SIG-M5 treated with dmso at 0.1 percent for 504 hours (cell line): ENCODE measurements around the gene LGI4.
"Not testable (repeated sequence)": the region's sequence is repeated elsewhere in the genome, so short reads cannot be mapped to it uniquely, and the experiment has no call there.

Experiments
- DNase-seq: peaks from one replicate; lab custom pipeline; 2025; ENCODE audit not compliant: unreplicated experiment; lab: John Stamatoyannopoulos, UW

The LGI4 gene

DNA sequence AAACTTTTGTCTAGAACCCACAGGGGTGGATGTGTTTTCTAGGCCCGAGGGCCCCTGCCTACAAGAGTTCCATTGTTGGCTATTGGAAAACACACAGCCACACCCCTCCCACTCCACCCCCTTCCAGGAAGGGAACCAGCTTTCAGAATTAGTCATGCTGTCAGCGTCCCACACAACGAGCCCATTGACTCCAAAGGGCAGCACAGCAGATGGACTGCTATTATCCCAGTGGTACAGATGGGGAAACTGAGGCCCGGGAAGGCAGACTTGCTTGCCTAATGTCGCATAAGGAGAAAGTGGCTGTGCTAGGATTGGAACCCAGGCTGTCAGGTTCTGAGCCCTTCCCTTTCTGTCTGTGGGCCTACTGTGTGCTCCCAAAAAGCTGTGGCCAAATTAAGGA lies 27.3 kb downstream of the LGI4 start:
- no peak for DNase-seq

- no peak for DNase-seq
Observed at GRCh38 chr19:35106898-35107541, 27.8 kb downstream of the LGI4 start.

- DNase-seq, result no peak
Observed at GRCh38 chr19:35106291-35106583, 28.6 kb downstream of the LGI4 start.

GRCh38 chr19:35105411-35106290 lies 29.2 kb downstream of the LGI4 start:
- DNase-seq, result no peak

- no peak for DNase-seq
Observed at GRCh38 chr19:35105047-35105410, 29.8 kb downstream of the LGI4 start.

GRCh38 chr19:35104361-35104760 lies 30.5 kb downstream of the LGI4 start:
- DNase-seq, result no peak

- not testable (repeated sequence) for DNase-seq
Observed at GRCh38 chr19:35103614-35104013, 31.2 kb downstream of the LGI4 start.

GRCh38 chr19:35101949-35102348 lies 32.9 kb downstream of the LGI4 start:
- not testable (repeated sequence) for DNase-seq

- no peak for DNase-seq
Observed at GRCh38 chr19:35100588-35101533, 34.0 kb downstream of the LGI4 start.

GRCh38 chr19:35099897-35100275 lies 35.0 kb downstream of the LGI4 start:
- no peak for DNase-seq

DNA sequence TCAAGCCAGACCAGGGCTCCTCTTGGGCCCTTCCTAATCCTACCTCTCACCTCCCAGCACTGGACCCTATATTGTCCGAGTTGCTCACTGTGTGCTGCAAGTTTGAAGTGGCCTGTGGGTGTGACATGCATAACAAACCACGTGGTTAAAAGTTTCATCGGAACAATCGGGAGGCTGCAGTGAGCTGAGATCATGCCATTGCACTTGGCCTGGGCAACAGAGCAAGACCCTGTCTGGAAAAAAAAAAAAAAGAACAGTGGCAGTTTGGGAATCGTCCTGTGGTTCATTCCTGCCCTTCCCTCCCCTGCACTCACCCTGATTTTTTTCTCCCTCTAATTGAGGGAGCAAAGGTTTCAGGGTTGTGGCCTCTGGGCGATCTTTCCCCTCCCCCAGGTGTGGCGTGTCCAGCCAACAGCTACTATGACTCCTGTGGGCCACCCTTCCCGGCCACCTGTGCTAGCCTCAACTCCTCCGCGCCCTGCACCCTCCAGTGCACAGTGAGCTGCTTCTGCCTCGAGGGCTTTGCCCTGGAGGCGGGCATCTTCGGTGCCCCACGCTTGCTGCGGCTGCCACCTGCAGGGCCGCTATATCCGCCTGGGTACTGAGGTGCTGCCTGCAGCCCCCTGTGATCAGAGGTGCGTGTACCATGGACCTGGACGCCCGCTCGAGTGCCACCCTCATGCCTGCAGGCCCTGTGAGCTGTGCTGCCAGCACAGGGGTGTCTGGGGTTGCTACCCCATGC lies 35.5 kb downstream of the LGI4 start:
- no peak for DNase-seq

DNA sequence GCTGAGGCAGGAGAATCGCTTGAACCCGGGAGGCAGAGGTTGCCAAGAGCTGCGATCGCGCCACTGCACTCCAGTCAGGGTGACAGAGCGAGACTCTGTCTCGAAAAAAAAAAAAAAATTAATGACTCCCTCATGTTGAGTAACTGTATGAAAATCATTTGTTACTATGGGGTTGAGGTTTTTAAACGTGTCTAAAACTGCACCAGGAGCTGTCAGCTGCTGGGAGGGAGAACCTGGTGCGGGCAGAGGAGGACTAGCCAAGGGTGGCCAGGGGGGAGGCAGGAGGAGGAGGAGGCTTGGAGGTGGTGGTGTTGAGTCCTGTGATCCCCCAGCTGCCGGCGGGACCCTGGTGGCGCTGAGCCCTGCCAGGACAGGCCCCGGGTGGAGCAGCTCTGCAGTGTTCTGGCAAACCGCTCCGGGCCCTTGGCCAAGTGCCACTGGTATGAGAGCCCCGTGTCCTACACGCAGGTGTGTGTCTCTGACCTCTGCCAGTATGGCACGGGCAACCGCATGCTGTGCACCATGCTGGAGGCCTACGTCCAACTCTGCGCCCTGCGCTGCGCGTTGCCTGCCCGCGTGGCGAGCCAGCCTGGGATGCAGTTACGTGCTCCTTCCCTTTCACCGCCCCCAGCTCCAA lies 36.3 kb downstream of the LGI4 start:
- DNase-seq, result no peak

DNA sequence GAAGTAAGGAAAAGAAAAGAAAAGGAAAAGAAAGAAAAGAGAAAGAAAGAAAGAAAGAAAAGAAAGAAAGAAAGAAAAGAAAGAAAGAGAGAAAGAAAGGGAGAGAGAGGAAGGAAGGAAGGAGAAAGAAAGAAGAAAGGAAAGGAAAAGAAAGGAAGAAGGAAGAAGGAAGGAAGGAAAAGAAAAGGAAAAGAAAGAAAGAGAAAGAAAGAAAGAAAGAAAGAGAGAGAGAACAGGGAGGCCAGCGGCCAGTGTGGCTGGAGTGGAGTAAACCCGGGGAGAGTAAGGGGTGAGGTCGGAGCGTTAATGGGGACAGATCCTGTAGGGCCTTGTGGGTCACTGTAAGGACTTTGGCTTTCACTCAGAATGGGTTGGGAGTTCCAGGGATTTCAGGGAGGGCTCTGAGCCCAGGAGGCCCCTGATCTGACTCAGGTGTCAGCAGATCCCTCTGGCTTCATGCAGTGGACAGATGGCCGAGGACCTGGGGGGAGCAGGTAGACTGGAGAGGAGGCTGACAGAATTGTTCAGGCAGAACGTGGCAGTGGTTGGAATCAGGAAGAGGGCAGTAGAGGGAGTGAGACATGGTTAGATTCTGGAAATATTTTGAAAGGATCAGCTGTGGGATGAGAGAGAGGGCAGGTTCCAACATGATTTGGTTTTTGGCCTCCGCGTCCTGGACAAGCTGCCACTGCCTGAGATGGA lies 39.0 kb downstream of the LGI4 start:
- DNase-seq, result no peak

- no peak for DNase-seq
Observed at GRCh38 chr19:35094656-35095055, 40.2 kb downstream of the LGI4 start.

- DNase-seq, result no peak
Observed at GRCh38 chr19:35093941-35094647, 40.8 kb downstream of the LGI4 start.

GRCh38 chr19:35093430-35093829 lies 41.4 kb downstream of the LGI4 start:
- DNase-seq, result no peak

GRCh38 chr19:35090506-35091214 lies 44.2 kb downstream of the LGI4 start:
- DNase-seq, result peak; percentile 39

DNA sequence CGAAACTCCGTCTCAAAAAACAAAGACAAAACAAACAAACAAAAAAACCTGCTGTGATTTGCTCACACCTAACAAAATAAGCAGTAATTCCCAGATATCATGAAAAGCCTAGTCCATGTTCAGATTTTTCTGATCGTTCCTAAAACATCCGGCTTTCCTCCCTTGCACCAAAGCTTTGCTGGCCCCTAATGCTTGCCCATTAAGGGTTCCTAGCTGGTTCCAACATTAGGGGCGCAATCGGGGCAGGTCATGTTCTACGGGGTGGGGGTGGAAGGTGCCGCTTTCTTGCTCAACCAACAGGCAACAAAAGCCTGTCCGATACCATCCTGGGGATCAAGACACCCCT lies 44.7 kb downstream of the LGI4 start:
- DNase-seq, result no peak

GRCh38 chr19:35089554-35089953 lies 45.3 kb downstream of the LGI4 start:
- no peak for DNase-seq
